SJCRH30 (cell line): Measurements from ENCODE around the gene TNFAIP6. TPM values are rescaled to one million over a fixed set of nuclear protein-coding genes. Genes with fewer than 3 reads are reported as not detected.
"Not testable (repeated sequence)": the region's sequence is repeated elsewhere in the genome, so short reads cannot be mapped to it uniquely, and the experiment has no call there.

Source experiments
- DNase-seq, 2 experiments: peaks; one replicate each; pipeline ENCODE4 v3.0.0-alpha.2; 2015 to 2020
- H3K27ac ChIP-seq: fragments of 250-450 bp; sonication (Bioruptor Pico); 2 replicates; pipeline ENCODE4 v1.5.1; 2020; ENCODE audit warnings: mild to moderate bottlenecking, moderate library complexity
- H3K27me3 ChIP-seq: fragments of 250-450 bp; sonication (Bioruptor Pico); 2 replicates; pipeline ENCODE4 v1.5.1; 2020; ENCODE audit warnings: mild to moderate bottlenecking, moderate library complexity
- H3K36me3 ChIP-seq: fragments of 250-450 bp; sonication (Bioruptor Pico); 2 replicates; pipeline ENCODE4 v1.5.1; 2020; ENCODE audit warnings: mild to moderate bottlenecking, moderate library complexity
- H3K4me1 ChIP-seq: fragments of 250-450 bp; sonication (Bioruptor Pico); 2 replicates; pipeline ENCODE4 v1.5.1; 2020; ENCODE audit warnings: mild to moderate bottlenecking, moderate library complexity
- H3K4me3 ChIP-seq: fragments of 250-450 bp; sonication (Bioruptor Pico); 2 replicates; pipeline ENCODE4 v1.5.1; 2020; ENCODE audit warnings: mild to moderate bottlenecking, moderate library complexity
- H3K9me3 ChIP-seq: fragments of 250-450 bp; sonication (Bioruptor Pico); replicated peaks from 2 replicates; pipeline ENCODE4 v1.5.1; 2020; ENCODE audit warnings: mild to moderate bottlenecking, moderate library complexity
- total RNA-seq: library from RNA; depleted of rRNA; stranded (reverse); fragments of >200 nt; shearing (Covaris generic); gene quantifications from 2 replicates; pipeline ENCODE4 v1.2.3, GENCODE V29; 2014; rRNA removed

Gene TNFAIP6, protein sequence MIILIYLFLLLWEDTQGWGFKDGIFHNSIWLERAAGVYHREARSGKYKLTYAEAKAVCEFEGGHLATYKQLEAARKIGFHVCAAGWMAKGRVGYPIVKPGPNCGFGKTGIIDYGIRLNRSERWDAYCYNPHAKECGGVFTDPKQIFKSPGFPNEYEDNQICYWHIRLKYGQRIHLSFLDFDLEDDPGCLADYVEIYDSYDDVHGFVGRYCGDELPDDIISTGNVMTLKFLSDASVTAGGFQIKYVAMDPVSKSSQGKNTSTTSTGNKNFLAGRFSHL
- total RNA-seq: 0.08 and 0.18 TPM in 2 replicates

DNA sequence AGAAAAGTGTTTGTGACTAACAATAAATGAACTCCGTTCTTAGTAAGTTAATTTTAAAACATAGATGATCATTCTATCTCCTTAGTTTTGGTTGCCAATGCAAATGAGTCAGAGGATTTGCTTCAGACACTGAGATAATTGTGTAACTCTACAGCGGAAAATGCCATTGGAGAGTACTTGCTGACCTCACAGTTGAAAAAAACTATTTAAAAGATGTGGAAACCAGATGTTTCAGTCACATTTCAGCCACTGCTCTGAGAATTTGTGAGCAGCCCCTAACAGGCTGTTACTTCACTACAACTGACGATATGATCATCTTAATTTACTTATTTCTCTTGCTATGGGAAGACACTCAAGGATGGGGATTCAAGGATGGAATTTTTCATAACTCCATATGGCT, at the start of gene TNFAIP6:
Gene TNFAIP6 (plus strand): TSS at position 234 of the 400 bp plus-strand sequence. CDS start 75 bp downstream, at position 309.
- Histone ChIP-seq H3K9me3 (no peaks in the 10 kb centered on the region), H3K27me3 (no peaks in the 10 kb centered on the region), H3K4me1 (no peaks in the 10 kb centered on the region), H3K27ac (no peak within 1 kb of the TSS), H3K4me3 (no peak within 1 kb of the TSS), H3K36me3 (no peaks in the 10 kb centered on the region)
- DNase-seq: peak in 1 of 2 experiments; percentile 17

DNA sequence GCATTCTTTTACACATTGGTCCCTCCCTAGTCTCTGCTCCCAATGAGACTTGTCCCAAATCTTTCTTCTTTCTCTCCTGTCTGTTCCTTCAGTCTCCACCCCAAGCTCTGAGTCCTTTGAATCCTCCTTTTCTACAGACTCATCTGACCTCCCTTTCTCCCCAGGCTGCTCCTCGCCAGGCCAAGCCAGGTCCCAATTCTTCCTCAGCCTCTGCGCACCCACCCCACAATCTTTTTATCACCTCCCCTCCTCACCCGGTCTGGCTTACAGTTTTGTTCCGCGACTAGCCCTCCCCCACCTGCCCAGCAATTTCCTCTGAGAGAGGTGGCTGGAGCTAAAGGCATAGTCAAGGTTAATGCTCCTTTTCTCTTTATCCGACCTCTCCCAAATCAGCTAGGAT, 47.1 kb upstream of the TNFAIP6 start:
- not testable (repeated sequence) for H3K36me3 ChIP-seq, H3K27me3 ChIP-seq, H3K4me1 ChIP-seq, DNase-seq, H3K27ac ChIP-seq, H3K4me3 ChIP-seq, H3K9me3 ChIP-seq

DNA sequence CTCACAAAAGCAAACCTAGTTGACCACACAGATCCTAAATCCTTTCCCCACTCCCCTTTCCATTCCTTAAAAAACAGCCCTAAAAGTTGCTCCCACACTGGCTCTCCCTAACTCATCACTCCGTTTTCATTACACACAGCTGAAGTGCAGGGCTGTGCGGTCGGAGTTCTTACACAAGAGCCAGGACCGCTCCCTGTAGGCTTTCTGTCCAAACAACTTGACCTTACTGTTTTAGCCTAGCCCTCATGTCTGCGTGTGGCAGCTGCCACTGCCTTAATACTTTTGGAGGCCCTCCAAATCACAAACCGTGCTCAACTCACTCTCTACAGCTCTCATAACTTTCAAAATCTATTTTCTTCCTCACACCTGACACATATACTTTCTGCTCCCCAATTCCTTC, 45.0 kb upstream of the TNFAIP6 start:
- H3K36me3 ChIP-seq, H3K9me3 ChIP-seq, H3K4me3 ChIP-seq, H3K27ac ChIP-seq, H3K4me1 ChIP-seq, H3K27me3 ChIP-seq: not testable (repeated sequence)
- DNase-seq: peak in 1 of 2 experiments; percentile 28

DNA sequence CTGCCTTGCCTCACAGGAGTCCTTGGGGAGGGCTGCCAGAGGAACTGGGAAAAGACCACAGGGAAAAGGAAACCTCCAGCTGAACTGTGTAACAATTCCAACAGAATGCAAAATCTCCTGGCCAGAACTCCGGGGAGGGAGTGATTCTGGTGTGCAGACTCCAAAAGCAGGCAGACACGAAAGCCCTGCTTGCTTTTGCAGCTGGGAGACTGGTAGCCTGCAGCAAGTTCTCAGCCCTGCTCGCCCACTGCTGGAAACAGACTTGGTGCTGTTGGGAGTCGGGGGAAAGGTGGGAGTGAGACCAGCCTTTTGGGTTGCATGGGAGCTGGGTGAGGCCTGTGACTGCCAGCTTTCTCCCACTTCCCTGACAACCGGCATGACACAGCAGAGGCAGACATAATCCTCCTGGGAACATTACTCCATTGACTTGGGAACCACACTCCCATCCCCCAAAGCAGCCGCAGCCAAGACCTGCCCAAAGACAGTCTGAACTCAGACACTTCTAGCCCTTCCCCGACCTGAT, 42.0 kb upstream of the TNFAIP6 start:
- H3K4me1 ChIP-seq: no peaks in the 10 kb centered on the region
- no peaks in the 10 kb centered on the region for H3K36me3 ChIP-seq
- H3K9me3 ChIP-seq: no peaks in the 10 kb centered on the region
- peak in 1 of 2 experiments; percentile 13 for DNase-seq
- H3K4me3 ChIP-seq: no peak overlapping the region
- H3K27ac ChIP-seq: no peak overlapping the region
- no peaks in the 10 kb centered on the region for H3K27me3 ChIP-seq

DNA sequence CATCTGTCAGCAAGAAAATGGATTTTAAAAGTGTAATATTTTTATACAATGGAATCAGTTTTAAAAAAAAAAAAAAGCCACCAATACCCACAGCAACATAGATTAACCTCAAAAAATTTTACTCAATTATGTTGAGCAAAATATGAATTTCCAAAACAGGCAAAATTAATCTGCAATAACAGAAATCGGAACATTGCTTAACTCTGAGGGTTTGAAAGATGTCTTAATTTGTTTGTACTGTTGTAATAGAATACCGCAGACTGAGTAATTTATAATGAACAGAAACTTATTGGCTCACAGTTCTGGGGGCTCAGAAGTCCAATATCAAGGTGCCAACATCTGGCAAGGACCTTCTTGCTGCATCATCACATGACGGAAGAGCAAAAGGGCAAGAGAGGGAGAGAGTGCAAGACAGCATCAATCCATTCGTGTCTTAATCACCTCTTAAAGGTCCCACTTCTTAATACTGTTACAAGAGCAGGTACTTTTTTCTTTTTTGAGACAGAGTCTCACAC, 31.8 kb upstream of the TNFAIP6 start:
- Histone ChIP-seq H3K27ac (no peak overlapping the region), H3K36me3 (no peaks in the 10 kb centered on the region), H3K9me3 (no peaks in the 10 kb centered on the region), H3K4me1 (no peaks in the 10 kb centered on the region), H3K27me3 (no peaks in the 10 kb centered on the region), H3K4me3 (no peak overlapping the region)
- DNase-seq: no peak

DNA sequence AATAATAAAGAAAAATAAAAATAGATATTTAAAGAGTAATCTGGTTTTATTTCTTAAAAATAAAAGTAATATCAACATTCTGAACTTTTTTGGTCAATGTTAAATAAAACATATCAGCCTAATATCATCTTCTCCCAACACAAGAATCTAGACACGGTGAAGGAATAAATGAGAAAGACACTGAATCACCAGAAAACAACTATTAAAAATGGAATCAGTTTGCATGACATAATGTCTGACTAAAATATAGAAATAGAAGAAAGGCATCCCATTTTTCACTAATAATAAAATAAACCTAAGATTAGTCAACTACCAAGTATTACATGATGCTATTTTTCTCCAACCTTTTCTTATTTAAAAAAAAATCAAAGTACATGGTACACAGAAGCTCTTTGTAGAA, 30.8 kb upstream of the TNFAIP6 start:
- H3K27ac ChIP-seq: no peak overlapping the region
- no peaks in the 10 kb centered on the region for H3K9me3 ChIP-seq
- no peaks in the 10 kb centered on the region for H3K4me1 ChIP-seq
- DNase-seq: no peak
- no peaks in the 10 kb centered on the region for H3K36me3 ChIP-seq
- H3K27me3 ChIP-seq: no peaks in the 10 kb centered on the region
- H3K4me3 ChIP-seq: no peak overlapping the region

DNA sequence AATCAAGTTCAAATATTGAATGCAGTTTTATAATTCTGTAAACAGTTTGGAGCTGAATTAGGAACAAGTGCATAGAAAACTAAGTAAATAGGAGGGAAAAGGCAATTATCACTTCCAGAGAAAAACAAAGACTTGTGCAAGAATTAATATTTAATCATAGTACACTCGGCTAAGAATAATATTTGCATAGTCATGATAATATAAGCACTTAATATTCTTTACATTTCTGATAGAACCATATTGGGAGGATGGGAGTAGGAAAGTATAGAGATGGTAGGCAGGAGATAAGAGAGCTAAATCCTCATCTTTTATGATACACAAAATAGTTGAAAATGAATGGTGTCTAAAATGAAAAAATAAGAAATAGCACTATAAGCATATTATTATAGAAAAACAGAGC, 27.4 kb upstream of the TNFAIP6 start:
- Histone ChIP-seq H3K27me3 (no peaks in the 10 kb centered on the region), H3K27ac (no peak overlapping the region), H3K36me3 (no peaks in the 10 kb centered on the region), H3K9me3 (no peaks in the 10 kb centered on the region), H3K4me1 (no peaks in the 10 kb centered on the region), H3K4me3 (no peak overlapping the region)
- DNase-seq: no peak

DNA sequence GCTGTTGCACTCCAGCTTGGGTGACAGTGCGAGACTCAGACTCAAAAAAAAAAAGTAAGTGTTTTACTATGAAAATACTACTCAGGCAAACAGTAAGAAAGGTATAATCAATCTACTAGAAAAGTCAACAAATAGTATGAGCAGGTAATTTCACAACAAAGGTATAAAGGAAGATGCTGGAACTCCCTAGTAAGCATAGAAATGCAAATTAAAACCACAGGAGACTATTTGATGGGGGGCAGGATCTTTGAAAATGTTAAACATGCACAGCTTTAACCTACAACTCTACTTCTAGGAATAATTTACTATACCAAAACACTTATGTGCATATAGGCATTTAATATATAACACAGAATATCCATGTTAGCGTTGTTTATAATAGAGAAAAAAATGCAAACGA, 24.3 kb upstream of the TNFAIP6 start:
- H3K36me3 ChIP-seq: no peaks in the 10 kb centered on the region
- H3K4me3 ChIP-seq: no peak overlapping the region
- H3K9me3 ChIP-seq: no peaks in the 10 kb centered on the region
- DNase-seq: no peak
- no peaks in the 10 kb centered on the region for H3K27me3 ChIP-seq
- no peaks in the 10 kb centered on the region for H3K4me1 ChIP-seq
- no peak overlapping the region for H3K27ac ChIP-seq

DNA sequence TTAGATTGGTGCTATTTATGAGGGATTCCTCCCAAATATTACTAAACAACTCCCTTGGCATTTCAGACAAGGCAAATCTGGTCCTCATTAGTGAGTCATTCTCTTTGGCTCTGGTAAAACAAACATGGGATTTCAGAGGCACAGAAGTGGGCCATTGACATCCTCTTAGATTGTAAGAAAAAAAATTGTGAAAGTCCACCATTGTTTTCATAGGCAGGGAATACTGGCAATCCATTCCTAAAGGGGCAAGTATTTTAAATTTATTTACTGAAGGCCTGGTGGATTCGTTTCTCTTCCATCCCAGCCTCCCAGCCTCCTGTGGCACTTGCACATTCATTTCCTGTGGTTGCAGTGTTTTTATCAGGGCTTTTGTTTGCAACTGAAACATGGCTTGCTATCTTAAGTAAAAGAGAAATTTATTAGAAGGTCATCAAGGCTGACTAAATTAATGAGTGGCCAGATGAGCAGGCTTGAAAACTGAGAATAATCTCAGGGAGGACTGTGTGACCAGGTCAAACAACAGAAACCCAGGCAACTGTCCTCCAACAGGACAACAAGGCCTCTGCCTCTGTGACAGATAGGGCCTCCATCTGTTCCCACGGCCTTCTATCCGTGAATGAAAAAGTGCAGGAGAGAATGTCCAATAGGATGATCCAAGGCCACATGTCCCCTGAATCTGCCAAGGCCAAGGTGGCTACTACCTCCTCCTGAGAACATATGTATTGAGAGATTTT, 23.1 kb upstream of the TNFAIP6 start:
- DNase-seq: peak in 1 of 2 experiments; percentile 14
- H3K4me1 ChIP-seq: no peaks in the 10 kb centered on the region
- no peaks in the 10 kb centered on the region for H3K27me3 ChIP-seq
- no peak overlapping the region for H3K27ac ChIP-seq
- no peaks in the 10 kb centered on the region for H3K36me3 ChIP-seq
- no peak overlapping the region for H3K4me3 ChIP-seq
- no peaks in the 10 kb centered on the region for H3K9me3 ChIP-seq

DNA sequence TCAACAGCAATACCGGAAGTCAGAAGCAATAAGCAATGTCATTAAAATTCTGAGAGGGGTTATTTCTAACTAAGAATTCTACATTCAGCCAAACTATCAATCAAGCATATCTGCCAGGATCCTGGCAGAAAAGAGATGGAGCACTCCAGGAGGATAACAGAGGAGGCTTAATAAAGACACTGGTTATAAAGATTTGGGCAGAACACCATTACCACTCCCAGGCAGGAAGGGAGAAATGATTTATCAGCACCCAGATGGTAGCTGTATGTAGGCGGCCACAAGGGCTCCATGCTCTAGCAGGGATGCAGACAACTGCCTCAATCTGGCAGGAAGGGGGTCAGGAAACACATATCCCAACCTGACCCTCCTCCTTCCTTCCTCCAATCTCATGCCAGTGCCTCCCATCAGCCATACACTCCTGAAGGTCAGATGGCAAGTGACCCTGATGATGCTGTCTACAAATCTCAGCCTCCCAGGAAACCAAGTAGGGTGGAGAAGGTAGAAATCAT, 20.5 kb upstream of the TNFAIP6 start:
- H3K36me3 ChIP-seq: no peaks in the 10 kb centered on the region
- no peaks in the 10 kb centered on the region for H3K9me3 ChIP-seq
- DNase-seq: no peak
- no peaks in the 10 kb centered on the region for H3K27me3 ChIP-seq
- H3K4me1 ChIP-seq: no peaks in the 10 kb centered on the region
- H3K4me3 ChIP-seq: no peak overlapping the region
- no peak overlapping the region for H3K27ac ChIP-seq

DNA sequence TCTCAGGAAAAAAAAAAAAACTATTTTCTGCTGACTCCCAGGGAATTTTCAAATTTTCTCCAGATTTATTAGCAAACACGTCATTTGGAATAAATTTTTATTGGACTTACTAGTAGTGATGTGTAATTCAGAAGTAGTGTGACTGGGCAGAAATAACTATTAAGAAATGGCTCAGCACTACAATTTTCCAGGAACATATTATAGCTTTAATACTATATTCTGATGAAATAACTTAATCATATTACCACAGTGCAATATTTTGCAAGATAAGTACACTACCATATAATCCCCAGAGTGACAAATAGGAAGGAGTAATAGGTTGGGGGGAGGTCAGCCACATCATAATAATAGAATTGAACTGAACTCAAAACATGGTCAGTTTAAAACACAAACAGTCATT, 19.7 kb upstream of the TNFAIP6 start:
- Histone ChIP-seq H3K27me3 (no peaks in the 10 kb centered on the region), H3K4me3 (no peak overlapping the region), H3K9me3 (no peaks in the 10 kb centered on the region), H3K27ac (no peak overlapping the region), H3K4me1 (no peaks in the 10 kb centered on the region), H3K36me3 (no peaks in the 10 kb centered on the region)
- DNase-seq: no peak

DNA sequence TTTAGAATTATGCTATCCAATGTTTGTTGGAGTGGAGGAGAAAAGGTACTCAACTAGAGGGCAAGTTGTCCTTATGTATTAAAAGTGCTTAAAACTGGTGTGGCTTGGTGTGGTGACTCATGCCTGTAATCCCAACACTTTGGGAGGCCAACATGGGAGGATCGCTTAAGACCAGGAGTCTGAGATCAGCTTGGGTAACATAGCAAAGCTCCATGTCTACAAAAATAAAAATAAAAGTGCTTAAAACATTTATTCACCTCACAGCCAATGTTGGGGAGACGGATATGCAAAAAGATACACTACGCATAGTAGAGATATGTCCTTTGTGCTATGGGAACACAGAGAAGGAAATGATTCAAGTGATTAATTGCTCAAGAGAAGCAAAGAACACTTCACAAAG, 19.3 kb upstream of the TNFAIP6 start:
- Histone ChIP-seq H3K4me3 (no peak overlapping the region), H3K36me3 (no peaks in the 10 kb centered on the region), H3K9me3 (no peaks in the 10 kb centered on the region), H3K27ac (no peak overlapping the region), H3K27me3 (no peaks in the 10 kb centered on the region), H3K4me1 (no peaks in the 10 kb centered on the region)
- no peak for DNase-seq

DNA sequence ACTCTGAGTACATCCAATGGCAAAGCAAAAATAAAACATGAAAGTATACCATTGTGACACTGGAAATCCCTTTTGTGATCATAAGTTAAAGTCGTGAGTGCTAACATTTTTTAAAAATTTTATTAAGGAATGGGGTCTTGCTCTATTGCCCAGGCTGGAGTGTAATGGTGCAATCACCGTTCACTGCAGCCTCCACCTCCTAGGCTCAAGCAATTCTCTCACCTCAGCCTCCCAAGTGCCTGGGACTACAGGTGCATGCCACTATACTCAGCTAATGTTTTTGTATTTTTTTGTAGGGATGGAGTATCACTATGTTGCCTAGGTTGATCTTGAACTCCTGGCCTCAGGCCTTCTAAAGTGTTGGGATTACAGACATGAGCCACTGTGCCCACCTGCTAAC, 14.3 kb upstream of the TNFAIP6 start:
- no peak overlapping the region for H3K27ac ChIP-seq
- no peak overlapping the region for H3K4me3 ChIP-seq
- H3K9me3 ChIP-seq: no peaks in the 10 kb centered on the region
- H3K27me3 ChIP-seq: no peaks in the 10 kb centered on the region
- H3K36me3 ChIP-seq: no peaks in the 10 kb centered on the region
- no peaks in the 10 kb centered on the region for H3K4me1 ChIP-seq
- no peak for DNase-seq

DNA sequence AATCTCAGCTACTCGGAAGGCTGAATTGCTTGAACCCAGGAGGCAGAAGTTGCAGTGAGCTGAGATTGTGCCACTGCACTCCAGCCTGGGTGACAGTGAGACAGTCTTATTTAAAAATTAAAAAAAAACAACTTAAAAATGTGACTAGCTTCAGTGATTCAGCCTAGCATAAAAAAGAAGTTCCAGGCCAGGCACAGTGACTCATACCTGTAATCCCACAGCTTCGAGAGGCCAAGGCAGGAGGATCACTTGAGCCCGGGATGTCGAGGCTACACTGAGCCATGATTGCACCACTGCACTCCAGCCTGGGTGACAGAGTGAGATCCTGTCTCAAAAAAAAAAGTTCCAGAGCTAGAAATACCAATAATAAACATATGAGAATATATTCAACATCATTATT, 13.2 kb upstream of the TNFAIP6 start:
- not testable (repeated sequence) for H3K36me3 ChIP-seq, H3K4me3 ChIP-seq, H3K4me1 ChIP-seq, DNase-seq, H3K9me3 ChIP-seq, H3K27ac ChIP-seq, H3K27me3 ChIP-seq

DNA sequence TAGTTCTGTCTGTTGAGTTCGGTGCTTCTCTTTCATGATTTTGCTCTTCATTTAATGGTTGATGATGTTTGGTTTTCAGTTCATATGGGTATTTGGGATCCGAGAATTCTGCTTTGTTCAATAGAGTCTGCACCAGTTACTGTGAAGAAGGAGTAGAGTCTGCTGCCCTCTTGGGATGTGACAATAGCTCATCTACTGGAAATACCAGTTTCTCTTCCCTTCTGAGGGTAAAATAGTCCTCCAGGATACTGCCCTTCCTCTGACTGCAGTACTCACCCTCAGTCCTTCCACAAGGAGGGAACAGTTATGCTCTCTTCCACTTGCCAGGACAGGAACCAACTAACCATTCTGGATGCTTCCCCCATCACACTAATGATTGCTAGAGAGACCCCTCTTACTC, 12.5 kb upstream of the TNFAIP6 start:
- H3K27ac ChIP-seq: no peak overlapping the region
- DNase-seq: no peak
- H3K27me3 ChIP-seq: no peaks in the 10 kb centered on the region
- no peaks in the 10 kb centered on the region for H3K36me3 ChIP-seq
- H3K4me3 ChIP-seq: no peak overlapping the region
- H3K9me3 ChIP-seq: no peaks in the 10 kb centered on the region
- H3K4me1 ChIP-seq: no peaks in the 10 kb centered on the region
